ENCODE results near the gene S100A7.

S100A7 gene

DNA sequence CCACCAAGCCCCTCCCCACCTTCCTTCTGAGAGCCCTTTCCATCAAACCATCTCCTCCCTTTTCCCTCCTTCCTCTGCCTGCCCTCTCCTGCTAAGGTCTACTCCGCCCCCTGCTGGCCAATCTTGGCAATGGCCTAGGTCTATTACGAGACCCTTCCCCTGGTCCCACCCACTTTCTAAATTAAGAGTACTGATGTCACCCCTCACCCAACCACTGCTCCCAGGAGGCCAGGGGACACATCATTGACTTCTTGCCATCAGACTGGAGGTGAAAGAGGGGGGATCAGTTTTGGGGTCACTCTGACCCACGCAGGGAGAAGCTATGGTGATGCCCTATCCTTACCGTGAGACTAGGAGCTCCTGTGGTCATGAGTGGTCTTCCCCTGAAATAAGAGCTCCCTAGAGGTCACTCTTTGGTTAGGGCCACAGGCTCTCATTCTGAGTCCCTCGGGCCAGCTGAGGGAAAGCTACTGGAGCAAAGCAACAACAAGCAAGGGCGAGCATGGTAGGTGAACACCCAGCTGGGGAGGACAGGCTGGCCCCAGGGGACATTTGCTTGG lies 34.6 kb upstream of the S100A7 start:
- peak overlapping the region; percentile 75 for H3K4me2 ChIP-seq

DNA sequence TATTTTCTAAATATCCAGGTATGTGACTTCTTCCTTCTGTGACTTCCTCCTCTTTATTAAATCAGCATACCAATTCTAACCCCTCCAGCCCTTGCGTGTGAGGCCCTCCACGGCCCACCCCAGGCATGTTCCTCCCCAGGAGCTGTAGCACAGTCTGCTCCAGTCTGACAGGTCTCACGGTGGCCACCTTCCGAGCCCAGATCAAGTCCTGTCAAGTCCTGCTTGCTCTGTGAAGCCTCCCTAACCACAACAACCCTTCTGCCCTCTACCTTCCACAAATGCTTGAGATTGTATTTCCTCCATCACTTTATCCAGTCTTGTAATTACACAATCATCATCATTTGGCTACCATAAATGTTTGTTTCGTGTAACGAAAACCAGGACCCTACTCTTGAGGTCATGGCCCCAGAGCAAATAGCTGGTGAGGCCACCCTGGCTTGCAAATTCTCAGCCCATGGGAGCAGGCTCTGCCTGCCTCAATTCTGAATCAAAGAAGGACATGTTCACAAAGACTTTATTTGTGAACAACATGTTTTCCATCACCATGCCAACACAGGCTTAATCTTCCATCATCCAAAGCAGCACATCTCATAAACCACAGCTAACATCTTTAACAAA lies 33.0 kb upstream of the S100A7 start:
- Histone ChIP-seq H3K27ac (no peak overlapping the region), H4K20me1 (no peaks in the 10 kb centered on the region), H3K4me3 (no peak overlapping the region), H3K9ac (no peak overlapping the region), H3K4me2 (no peak overlapping the region), H3K27me3 (no peaks in the 10 kb centered on the region), H3K36me3 (no peaks in the 10 kb centered on the region), H3K9me3 (no peaks in the 10 kb centered on the region), H3K4me1 (peaks cover 21% of the 10 kb centered on the region)
- TF ChIP-seq Cebpa-rat (IDR thresholded peaks at IDR 0.05), result no peak

More for the DNA sequence above, 34.6 kb upstream of the S100A7 start:
- no peak for TF ChIP-seq Cebpa-rat (IDR thresholded peaks at IDR 0.05)
- Histone ChIP-seq H3K36me3 (no peaks in the 10 kb centered on the region), H3K4me3 (no peak overlapping the region), H3K27me3 (no peaks in the 10 kb centered on the region), H4K20me1 (no peaks in the 10 kb centered on the region), H3K9ac (no peak overlapping the region; the same call in 1 of the 2 replicates), H3K9me3 (no peaks in the 10 kb centered on the region), H3K4me1 (peaks cover 29% of the 10 kb centered on the region), H3K27ac (peak overlapping the region; percentile 35; the same call in 1 of the 2 replicates)

DNA sequence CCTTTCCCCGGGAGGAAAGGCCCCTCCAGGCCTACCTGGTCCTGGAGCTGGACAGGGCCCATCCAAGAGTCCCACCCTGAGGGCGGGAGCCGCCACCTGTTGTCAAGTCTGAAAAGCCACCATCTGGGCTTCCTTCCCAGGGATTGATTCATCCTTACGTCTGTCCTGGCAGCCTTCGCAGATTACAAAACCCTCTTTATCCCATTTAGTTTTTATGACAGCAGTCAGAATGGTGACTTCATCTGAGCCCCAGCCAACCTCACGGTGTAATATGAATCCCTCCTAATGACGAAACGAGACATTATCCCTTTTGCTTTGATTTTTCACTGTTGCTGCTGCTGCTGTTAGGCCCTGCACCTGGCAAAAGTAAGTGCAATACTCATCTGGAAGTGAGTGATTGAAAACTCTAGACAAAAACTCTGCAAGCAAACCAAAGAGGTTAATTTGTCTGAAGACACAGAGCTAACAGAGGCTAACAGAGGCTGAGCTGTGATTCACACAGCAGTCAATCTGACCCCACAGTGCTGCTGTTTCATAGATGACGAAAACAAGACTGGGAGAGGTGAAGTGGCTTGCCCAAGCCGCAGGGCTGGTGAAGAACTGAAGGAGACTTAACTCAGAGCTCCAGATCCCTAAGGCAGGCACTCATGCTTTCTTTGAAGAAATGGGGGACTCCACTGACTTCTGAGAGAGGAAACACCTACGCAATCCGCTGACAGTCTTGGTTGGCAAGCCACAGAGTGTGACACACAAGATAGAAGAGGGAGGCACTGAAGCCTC lies 30.0 kb upstream of the S100A7 start:
- H3K27ac ChIP-seq, result no peak overlapping the region
- H3K4me3 ChIP-seq, result no peak overlapping the region
- H3K9me3 ChIP-seq, result no peaks in the 10 kb centered on the region
- H4K20me1 ChIP-seq, result no peaks in the 10 kb centered on the region
- no peaks in the 10 kb centered on the region for H3K36me3 ChIP-seq
- TF ChIP-seq Cebpa-rat (IDR thresholded peaks at IDR 0.05), result no peak
- H3K27me3 ChIP-seq, result no peaks in the 10 kb centered on the region
- no peak overlapping the region for H3K4me2 ChIP-seq
- H3K4me1 ChIP-seq, result peaks cover 15% of the 10 kb centered on the region
- no peak overlapping the region for H3K9ac ChIP-seq

DNA sequence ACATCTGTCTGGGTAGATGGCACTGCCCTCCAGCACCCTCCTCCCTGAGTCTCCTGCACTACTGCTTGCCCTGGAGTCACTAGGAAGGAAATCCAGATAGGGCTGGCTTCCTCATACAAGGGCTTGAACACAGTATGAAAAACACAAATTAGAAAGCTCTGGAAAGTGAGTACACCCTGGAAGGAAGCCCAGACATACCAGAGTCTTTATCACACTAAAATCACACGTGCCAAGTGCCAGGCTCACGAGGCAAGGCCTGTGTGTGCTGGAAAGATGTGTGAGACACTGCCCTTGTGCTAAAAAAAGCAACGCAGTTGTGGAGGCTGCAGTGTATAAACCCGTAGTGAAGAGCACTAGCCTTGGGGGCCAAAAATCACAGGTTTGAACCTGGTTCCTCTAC lies 28.3 kb upstream of the S100A7 start:
- Histone ChIP-seq H3K4me3 (no peak overlapping the region), H3K27me3 (no peaks in the 10 kb centered on the region), H3K4me1 (no peaks in the 10 kb centered on the region), H3K27ac (no peak overlapping the region), H3K9me3 (no peaks in the 10 kb centered on the region), H3K4me2 (no peak overlapping the region), H4K20me1 (no peaks in the 10 kb centered on the region), H3K36me3 (no peaks in the 10 kb centered on the region), H3K9ac (no peak overlapping the region)
- no peak for TF ChIP-seq Cebpa-rat (IDR thresholded peaks at IDR 0.05)

DNA sequence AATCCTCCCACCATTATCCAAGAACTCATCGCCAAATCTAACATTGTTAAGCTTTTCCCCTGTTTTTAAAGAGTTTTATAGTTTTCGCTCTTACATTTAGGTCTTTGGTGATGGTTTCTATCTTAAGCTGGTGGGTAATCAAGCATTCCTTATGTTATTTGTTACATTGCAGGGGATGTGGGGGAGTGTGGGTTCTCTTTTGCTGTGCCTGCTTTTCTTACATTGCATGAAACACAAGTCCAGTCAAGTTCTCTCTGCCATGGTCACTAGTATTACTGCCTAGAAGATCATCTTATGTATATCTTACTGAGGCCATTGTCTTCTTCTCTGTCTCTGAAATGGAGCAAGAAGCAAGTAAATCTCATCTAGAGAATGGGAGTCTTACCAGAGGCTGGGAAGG lies 27.3 kb upstream of the S100A7 start:
- Histone ChIP-seq H3K9ac (no peak overlapping the region), H3K27ac (no peak overlapping the region), H3K4me1 (no peaks in the 10 kb centered on the region), H3K4me3 (no peak overlapping the region), H3K9me3 (no peaks in the 10 kb centered on the region), H3K27me3 (no peaks in the 10 kb centered on the region), H3K4me2 (no peak overlapping the region), H3K36me3 (no peaks in the 10 kb centered on the region), H4K20me1 (no peaks in the 10 kb centered on the region)
- no peak for TF ChIP-seq Cebpa-rat (IDR thresholded peaks at IDR 0.05)

DNA sequence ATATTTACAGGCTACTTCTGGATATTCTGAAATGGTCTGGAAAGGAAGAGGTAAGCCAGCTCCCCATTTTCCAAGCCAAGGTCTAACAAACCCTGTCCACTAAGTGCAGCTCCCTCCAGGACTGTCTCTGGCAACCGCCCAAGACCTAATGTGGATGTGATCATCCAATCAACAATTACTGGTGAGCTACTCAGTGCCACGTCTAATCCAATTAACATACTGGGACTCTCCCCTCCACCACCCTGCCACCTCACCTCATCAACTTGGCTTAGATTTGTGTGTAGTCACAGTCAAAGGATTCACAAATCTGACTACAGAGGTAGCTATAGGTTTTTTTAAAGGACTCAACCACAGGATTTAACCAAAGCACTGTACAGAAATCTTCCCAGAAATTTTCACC lies 25.4 kb upstream of the S100A7 start:
- Histone ChIP-seq H3K36me3 (no peaks in the 10 kb centered on the region), H4K20me1 (no peaks in the 10 kb centered on the region), H3K9me3 (no peaks in the 10 kb centered on the region), H3K9ac (no peak overlapping the region), H3K4me3 (no peak overlapping the region), H3K27me3 (no peaks in the 10 kb centered on the region), H3K4me1 (no peaks in the 10 kb centered on the region), H3K27ac (no peak overlapping the region), H3K4me2 (no peak overlapping the region)
- TF ChIP-seq Cebpa-rat (IDR thresholded peaks at IDR 0.05), result no peak

DNA sequence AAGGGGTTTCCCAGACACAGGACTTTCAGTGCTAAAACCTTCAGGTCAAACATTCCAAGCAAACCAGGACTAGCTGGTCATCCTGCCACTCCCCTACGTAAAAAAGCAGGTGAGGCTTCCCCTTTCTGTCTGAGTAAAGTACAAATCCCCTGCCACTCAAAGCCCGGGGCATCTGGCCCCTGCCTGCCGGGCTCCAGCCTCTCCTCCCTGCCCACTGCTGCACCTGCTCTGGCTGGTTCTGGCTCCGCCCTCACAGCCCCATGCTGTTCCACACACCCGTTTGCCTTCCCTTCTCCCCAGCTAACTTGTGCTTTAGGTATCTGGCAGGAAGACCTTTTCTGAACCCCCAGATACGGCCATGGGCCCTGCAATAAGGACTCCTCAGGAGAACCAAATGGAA lies 23.3 kb upstream of the S100A7 start:
- H3K36me3 ChIP-seq, result no peaks in the 10 kb centered on the region
- H3K9me3 ChIP-seq, result no peaks in the 10 kb centered on the region
- no peaks in the 10 kb centered on the region for H4K20me1 ChIP-seq
- no peak for TF ChIP-seq Cebpa-rat (IDR thresholded peaks at IDR 0.05)
- no peaks in the 10 kb centered on the region for H3K27me3 ChIP-seq
- no peaks in the 10 kb centered on the region for H3K4me1 ChIP-seq
- no peak overlapping the region for H3K9ac ChIP-seq
- H3K27ac ChIP-seq, result no peak overlapping the region
- no peak overlapping the region for H3K4me2 ChIP-seq
- H3K4me3 ChIP-seq, result no peak overlapping the region

DNA sequence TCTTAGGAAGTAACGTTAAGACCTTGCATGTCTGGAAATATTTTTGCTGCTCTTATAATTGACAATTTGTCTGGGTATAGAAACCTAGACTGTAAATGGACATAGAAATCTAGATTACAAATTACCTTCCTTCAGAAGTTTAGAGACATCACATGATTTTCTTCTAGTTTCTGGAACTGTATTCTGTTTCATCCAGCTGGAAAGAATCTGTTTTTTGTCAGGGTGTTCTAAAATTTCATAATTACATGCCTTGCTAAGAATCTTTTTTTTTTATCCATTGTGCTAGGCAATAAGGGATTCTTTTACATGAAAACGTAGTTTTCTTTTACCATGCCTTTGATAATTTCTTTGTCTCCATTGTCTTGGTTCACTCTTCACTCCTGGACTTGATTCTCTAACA lies 20.7 kb upstream of the S100A7 start:
- Histone ChIP-seq H3K27ac (no peak overlapping the region), H3K4me3 (no peak overlapping the region), H4K20me1 (no peaks in the 10 kb centered on the region), H3K4me2 (no peak overlapping the region), H3K9me3 (no peaks in the 10 kb centered on the region), H3K36me3 (no peaks in the 10 kb centered on the region), H3K27me3 (no peaks in the 10 kb centered on the region), H3K9ac (no peak overlapping the region), H3K4me1 (no peaks in the 10 kb centered on the region)
- no peak for TF ChIP-seq Cebpa-rat (IDR thresholded peaks at IDR 0.05)

DNA sequence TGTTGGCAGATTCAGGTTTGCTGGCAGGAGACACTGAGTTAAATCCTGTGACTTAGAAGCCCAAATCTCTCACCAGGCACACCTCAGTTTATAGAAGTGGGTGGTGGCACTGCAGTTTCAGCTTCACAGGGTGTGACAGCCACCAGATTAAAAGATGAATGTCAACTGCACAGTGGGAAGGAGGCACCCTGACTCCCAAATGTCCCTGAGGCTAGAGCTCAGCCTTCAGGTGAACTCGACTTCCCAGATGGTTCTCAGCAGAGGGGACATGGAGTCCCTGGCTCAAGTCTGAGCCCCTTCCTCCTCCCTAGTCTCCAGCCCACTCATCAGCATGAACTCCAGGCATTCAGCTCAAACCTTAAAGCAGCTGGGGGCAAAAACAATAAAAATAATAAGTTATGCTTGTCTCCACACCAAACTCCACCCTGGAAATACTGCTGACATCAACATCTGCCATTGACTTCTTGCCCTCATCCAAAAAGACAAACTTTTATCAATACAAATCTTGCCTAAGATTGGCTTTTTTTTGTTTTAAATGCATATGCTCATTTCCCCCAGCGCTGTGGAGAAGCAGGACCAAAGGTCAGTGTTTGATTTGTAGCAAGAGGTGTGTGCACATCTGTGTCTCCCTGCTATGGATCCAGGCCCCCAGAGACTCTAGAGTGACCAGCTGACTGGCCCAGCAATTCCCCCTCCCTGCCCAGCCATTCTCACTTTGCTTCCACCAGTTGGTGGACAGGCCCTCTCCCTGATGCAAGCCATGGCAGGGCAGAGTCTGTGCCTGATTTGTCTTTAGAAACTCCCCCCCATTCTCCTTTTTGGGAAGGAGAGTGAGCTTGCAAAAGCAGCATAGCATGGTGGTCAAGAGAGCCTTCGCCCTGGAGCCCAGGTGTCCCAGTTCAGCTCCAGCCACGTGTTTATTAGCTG lies 18.5 kb upstream of the S100A7 start:
- no peaks in the 10 kb centered on the region for H4K20me1 ChIP-seq
- H3K36me3 ChIP-seq, result no peaks in the 10 kb centered on the region
- H3K9me3 ChIP-seq, result peaks cover 2% of the 10 kb centered on the region; the same call in 1 of the 2 replicates
- H3K27me3 ChIP-seq, result no peaks in the 10 kb centered on the region
- no peak overlapping the region for H3K4me3 ChIP-seq
- H3K4me2 ChIP-seq, result no peak overlapping the region
- H3K27ac ChIP-seq, result no peak overlapping the region
- no peaks in the 10 kb centered on the region for H3K4me1 ChIP-seq
- no peak for TF ChIP-seq Cebpa-rat (IDR thresholded peaks at IDR 0.05)
- H3K9ac ChIP-seq, result no peak overlapping the region
